OCI-LY7 (cell line): ENCODE results near the gene STUM. TPM values are rescaled to one million over a fixed set of nuclear protein-coding genes. Genes with fewer than 3 reads are reported as not detected.

ENCODE experiments used
- BruUV-seq: library from RNA; stranded (reverse); fragments of 400-500 nt; replicated peaks from 2 replicates; lab custom pipeline; 2021; lab: Mats Ljungman, UMichigan
- CTCF ChIA-PET: fragments of 300-600 bp; sonication (Branson Sonifier 250); formaldehyde crosslinking; loops from one replicate; lab custom pipeline; 2022; ENCODE audit warnings: antibody characterized with exemption; ENCODE audit not compliant: unreplicated experiment; lab: Charles Lee
- POLR2A ChIA-PET: fragments of 300-600 bp; sonication (Branson Sonifier 250); formaldehyde crosslinking; loops from one replicate; lab custom pipeline; 2022; ENCODE audit warnings: antibody characterized with exemption; lab: Charles Lee
- DNase-seq: peaks from one replicate; pipeline ENCODE4 v3.0.0-alpha.2; 2015; ENCODE audit warnings: low spot score
- H2AFZ ChIP-seq: fragments of 200-600 bp; sonication (generic), shearing (Covaris generic); 2 replicates; pipeline ENCODE4 v1.6.1; 2014; ENCODE audit warnings: mild to moderate bottlenecking, antibody characterized with exemption, low read length, moderate library complexity
- H3K27ac ChIP-seq: fragments of 200-600 bp; sonication (generic); 2 replicates; pipeline ENCODE4 v1.5.1; 2014; ENCODE audit warnings: mixed run types, low read depth, mild to moderate bottlenecking, moderate library complexity, low read length, inconsistent platforms; ENCODE audit not compliant: poor library complexity, severe bottlenecking
- H3K36me3 ChIP-seq: fragments of 200-600 bp; sonication (generic); 2 replicates; pipeline ENCODE4 v1.6.1; 2014; ENCODE audit warnings: mild to moderate bottlenecking, antibody characterized with exemption, low read length, moderate library complexity, mixed read lengths; ENCODE audit not compliant: insufficient read depth
- H3K4me1 ChIP-seq: fragments of 200-600 bp; sonication (generic); 2 replicates; pipeline ENCODE4 v1.5.1; 2014; ENCODE audit warnings: mild to moderate bottlenecking, low read length; ENCODE audit not compliant: insufficient read depth, poor library complexity, severe bottlenecking
- H3K4me2 ChIP-seq: fragments of 200-600 bp; sonication (generic); 2 replicates; pipeline ENCODE4 v1.6.1; 2014; ENCODE audit warnings: mild to moderate bottlenecking, low read length
- H3K4me3 ChIP-seq: fragments of 200-600 bp; sonication (generic); 2 replicates; pipeline ENCODE4 v1.5.1; 2014; ENCODE audit warnings: mild to moderate bottlenecking, low read depth, low read length; ENCODE audit not compliant: poor library complexity, severe bottlenecking
- H3K79me2 ChIP-seq: fragments of 200-600 bp; sonication (generic); 2 replicates; pipeline ENCODE4 v1.6.1; 2016; ENCODE audit warnings: low read depth, mild to moderate bottlenecking, low read length, moderate library complexity, mixed read lengths; ENCODE audit not compliant: insufficient read depth
- H3K9me2 ChIP-seq: fragments of 200-600 bp; sonication (generic); 2 replicates; pipeline ENCODE4 v1.6.1; 2016; ENCODE audit warnings: mild to moderate bottlenecking, low read length, mixed read lengths; ENCODE audit not compliant: insufficient read depth
- H3K9me3 ChIP-seq: fragments of 200-600 bp; sonication (generic); 2 replicates; pipeline ENCODE4 v1.6.1; 2014; ENCODE audit warnings: mild to moderate bottlenecking, mixed run types, low read length, mixed read lengths
- H4K20me1 ChIP-seq: fragments of 200-600 bp; sonication (generic); 2 replicates; pipeline ENCODE4 v1.6.1; 2014; ENCODE audit warnings: mild to moderate bottlenecking, antibody characterized with exemption, low read length, moderate library complexity, mixed read lengths; ENCODE audit not compliant: insufficient read depth
- EZH2phosphoT487 ChIP-seq: fragments of 200-600 bp; sonication (generic); IDR thresholded peaks from 2 replicates; pipeline ENCODE4 v1.6.1; 2018; ENCODE audit warnings: low read depth, borderline replicate concordance, mild to moderate bottlenecking, mixed run types, antibody characterized with exemption, low read length, moderate library complexity, mixed read lengths
- intact Hi-C: fragments of 100-400 bp; cut with micrococcal nuclease; formaldehyde crosslinking; loops from one replicate; pipeline ENCODE4 v1.10.0; 2022; ENCODE audit not compliant: unreplicated experiment
- total RNA-seq, 2 experiments: library from RNA; depleted of rRNA in 1 of 2; stranded (reverse); fragments of >200 nt in 1 of 2; shearing (Covaris generic) in 1 of 2; gene quantifications; 2 replicates each; pipeline ENCODE4 v1.2.3, GENCODE V29; 2014 to 2022
- TF ChIP-seq, protein P1 (sequence below): fragments of 200-600 bp; sonication (generic); conservative IDR thresholded peaks from 2 replicates; pipeline ENCODE4 v1.5.1; 2014; ENCODE audit warnings: mild to moderate bottlenecking, antibody characterized with exemption, low read length, moderate library complexity, mixed read lengths

STUM gene
- total RNA-seq, 2 experiments from 2014 or later: not detected

GRCh38 chr1:226646870-226647449 lies 98.4 kb downstream of the STUM start:
- Histone ChIP-seq H4K20me1 (no peaks in the 10 kb centered on the region), H3K9me3 (no peaks in the 10 kb centered on the region), H2AFZ (no peak overlapping the region), H3K4me3 (no peak overlapping the region), H3K79me2 (peaks cover 5% of the 10 kb centered on the region; the same call in 1 of the 2 replicates), H3K4me2 (no peak overlapping the region), H3K36me3 (peaks cover 68% of the 10 kb centered on the region), H3K9me2 (no peaks in the 10 kb centered on the region), H3K27ac (no peak overlapping the region), H3K4me1 (peaks cover 32% of the 10 kb centered on the region)
- TF ChIP-seq, protein P1, sequence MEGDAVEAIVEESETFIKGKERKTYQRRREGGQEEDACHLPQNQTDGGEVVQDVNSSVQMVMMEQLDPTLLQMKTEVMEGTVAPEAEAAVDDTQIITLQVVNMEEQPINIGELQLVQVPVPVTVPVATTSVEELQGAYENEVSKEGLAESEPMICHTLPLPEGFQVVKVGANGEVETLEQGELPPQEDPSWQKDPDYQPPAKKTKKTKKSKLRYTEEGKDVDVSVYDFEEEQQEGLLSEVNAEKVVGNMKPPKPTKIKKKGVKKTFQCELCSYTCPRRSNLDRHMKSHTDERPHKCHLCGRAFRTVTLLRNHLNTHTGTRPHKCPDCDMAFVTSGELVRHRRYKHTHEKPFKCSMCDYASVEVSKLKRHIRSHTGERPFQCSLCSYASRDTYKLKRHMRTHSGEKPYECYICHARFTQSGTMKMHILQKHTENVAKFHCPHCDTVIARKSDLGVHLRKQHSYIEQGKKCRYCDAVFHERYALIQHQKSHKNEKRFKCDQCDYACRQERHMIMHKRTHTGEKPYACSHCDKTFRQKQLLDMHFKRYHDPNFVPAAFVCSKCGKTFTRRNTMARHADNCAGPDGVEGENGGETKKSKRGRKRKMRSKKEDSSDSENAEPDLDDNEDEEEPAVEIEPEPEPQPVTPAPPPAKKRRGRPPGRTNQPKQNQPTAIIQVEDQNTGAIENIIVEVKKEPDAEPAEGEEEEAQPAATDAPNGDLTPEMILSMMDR: no peak
- no peak for TF ChIP-seq EZH2phosphoT487
- ChIA-PET POLR2A (interaction anchor here (0.9 kb wide), 1 partner anchor 84 kb away, joined by 4 read pairs; no protein-coding TSS in a partner anchor), CTCF (no interaction called here)
- no peak for DNase-seq
- intact Hi-C loops: no loop called here
- BruUV-seq: no TSS peak

GRCh38 chr1:226647719-226648118 lies 99.2 kb downstream of the STUM start:
- peaks cover 60% of the 10 kb centered on the region for H3K36me3 ChIP-seq
- no peaks in the 10 kb centered on the region for H4K20me1 ChIP-seq
- H3K4me3 ChIP-seq: no peak overlapping the region
- ChIA-PET CTCF (no interaction called here), POLR2A (interaction anchor here (1.4 kb wide), 1 partner anchor 26 kb away, joined by 3 read pairs; no protein-coding TSS in a partner anchor)
- intact Hi-C loops: no loop called here
- H3K27ac ChIP-seq: no peak overlapping the region
- peaks cover 31% of the 10 kb centered on the region for H3K4me1 ChIP-seq
- no peak overlapping the region for H2AFZ ChIP-seq
- peaks cover 5% of the 10 kb centered on the region; the same call in 1 of the 2 replicates for H3K79me2 ChIP-seq
- TF ChIP-seq EZH2phosphoT487: no peak
- TF ChIP-seq, protein P1: no peak
- no TSS peak for BruUV-seq
- H3K4me2 ChIP-seq: no peak overlapping the region
- H3K9me2 ChIP-seq: no peaks in the 10 kb centered on the region
- no peak for DNase-seq
- no peaks in the 10 kb centered on the region for H3K9me3 ChIP-seq

GRCh38 chr1:226648421-226648820 lies 99.9 kb downstream of the STUM start:
- H4K20me1 ChIP-seq: no peaks in the 10 kb centered on the region
- H3K9me3 ChIP-seq: no peaks in the 10 kb centered on the region
- H3K4me2 ChIP-seq: no peak overlapping the region
- peaks cover 5% of the 10 kb centered on the region; the same call in 1 of the 2 replicates for H3K79me2 ChIP-seq
- intact Hi-C loops: no loop called here
- DNase-seq: no peak
- no peaks in the 10 kb centered on the region for H3K9me2 ChIP-seq
- H3K4me1 ChIP-seq: peaks cover 24% of the 10 kb centered on the region
- peaks cover 55% of the 10 kb centered on the region for H3K36me3 ChIP-seq
- H2AFZ ChIP-seq: no peak overlapping the region
- no peak overlapping the region for H3K4me3 ChIP-seq
- no peak overlapping the region for H3K27ac ChIP-seq
- no TSS peak for BruUV-seq
- POLR2A ChIA-PET: interaction anchor here (0.6 to 1.4 kb wide), 5 partner anchors 25 to 212 kb away, joined by 3 to 5 read pairs (median 3); no protein-coding TSS in a partner anchor
- CTCF ChIA-PET: interaction anchor here (0.9 kb wide), 1 partner anchor 39 kb away, joined by 3 read pairs; no protein-coding TSS in a partner anchor
- TF ChIP-seq, protein P1: no peak
- TF ChIP-seq EZH2phosphoT487: no peak
